Activated CD8-positive, alpha-beta memory T cell treated with anti-CD3 and anti-CD28 coated beads for 4 hours (primary cell): ENCODE measurements around the gene CFAP74.

Experiments
- DNase-seq, 2 donors: peaks; one replicate each; pipeline ENCODE4 v3.0.0-alpha.2; 2020; ENCODE audit warnings: low read depth in 2 of 2

The CFAP74 gene

DNA sequence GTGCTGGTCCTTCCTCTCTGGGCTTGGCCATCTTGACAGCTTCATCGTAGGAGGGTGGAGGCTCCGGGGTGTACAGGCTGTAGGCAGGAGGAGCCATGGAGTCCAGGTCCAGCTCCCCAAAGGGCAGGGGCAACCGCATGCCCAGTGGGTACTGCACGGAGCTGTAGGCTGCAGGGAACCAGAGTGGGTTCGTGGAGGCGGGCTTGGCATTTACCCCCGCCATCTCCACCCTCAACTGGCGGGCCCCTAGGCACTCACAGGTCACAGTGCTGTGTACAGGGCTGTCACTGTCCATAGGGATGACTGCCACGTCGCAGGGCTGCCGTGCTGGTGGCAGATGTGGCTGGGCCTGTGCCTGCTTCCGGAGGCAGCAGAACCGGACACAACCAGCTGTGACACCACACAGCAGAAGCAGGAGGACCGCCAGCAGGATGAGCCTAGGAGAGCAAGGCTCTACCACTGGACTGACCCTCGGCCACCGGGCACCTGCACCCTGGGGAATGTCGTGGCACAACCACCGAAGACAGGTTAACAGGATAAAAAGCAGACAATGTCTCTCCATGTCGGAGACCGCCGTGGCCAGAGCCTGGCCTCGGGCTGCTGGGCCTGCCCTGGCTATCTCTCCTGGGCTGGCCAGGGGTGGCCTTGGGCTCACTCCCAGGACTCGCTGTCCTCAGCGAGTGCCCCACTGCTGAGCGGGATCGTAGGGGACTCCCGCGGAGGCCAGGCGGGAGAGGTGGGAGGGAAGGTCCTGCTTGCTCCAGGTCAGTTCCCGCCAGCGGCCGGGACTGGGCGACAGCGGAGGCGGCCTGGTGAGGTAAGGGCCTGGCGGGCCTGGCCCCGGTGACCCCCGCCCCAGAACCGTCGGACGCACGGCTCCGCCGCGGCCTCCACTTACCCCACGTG lies 85.3 kb downstream of the CFAP74 start:
- no peak for DNase-seq

DNA sequence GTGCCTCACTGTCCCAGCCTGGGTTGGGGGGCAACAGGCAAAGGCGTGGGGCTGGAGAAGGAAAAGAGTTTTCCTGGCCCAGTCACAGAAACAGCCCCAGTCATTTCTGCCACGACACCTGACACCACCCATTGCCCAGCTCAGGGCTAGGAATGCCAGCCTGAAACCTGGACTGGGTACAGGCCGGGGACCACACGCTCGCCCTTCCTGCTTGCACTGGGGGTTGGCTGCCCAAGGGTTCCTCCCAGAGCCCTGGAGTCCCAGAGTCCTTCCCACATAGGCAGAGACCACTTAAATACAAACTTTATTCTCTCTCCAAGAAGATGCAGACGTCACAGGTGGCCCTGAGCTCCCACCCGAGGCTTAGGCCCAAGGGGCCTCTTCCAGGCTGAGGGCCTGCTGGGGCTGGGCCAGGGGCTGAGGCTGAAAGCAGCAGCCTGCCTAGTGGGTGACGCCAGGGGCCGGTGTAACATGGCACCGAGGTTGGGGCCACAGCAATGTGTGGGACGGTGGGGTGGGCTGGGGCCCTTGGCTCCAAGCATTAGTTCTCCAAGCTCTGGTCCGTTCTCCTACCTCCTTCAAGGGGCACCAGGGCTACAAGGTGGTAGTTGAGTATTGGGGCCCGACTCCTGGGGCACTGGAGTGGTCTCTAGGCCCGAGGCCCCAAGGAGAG lies 86.1 kb downstream of the CFAP74 start:
- DNase-seq: no peak

DNA sequence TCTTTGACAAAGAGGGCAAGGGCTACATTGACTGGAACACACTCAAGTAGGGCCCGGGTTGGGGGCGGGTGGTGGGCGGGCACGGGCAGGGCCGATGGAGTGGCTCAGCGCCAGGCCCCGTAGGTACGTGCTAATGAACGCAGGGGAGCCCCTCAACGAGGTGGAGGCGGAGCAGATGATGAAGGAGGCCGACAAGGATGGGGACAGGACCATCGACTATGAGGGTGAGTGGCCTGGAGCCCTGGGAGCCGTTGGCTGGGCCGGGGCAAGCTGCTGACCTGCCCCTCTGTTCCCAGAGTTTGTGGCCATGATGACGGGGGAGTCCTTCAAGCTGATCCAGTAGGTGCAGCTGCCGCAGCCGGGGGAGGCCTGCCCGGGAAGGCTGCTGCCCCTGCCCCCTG lies 86.7 kb downstream of the CFAP74 start:
- DNase-seq: no peak

DNA sequence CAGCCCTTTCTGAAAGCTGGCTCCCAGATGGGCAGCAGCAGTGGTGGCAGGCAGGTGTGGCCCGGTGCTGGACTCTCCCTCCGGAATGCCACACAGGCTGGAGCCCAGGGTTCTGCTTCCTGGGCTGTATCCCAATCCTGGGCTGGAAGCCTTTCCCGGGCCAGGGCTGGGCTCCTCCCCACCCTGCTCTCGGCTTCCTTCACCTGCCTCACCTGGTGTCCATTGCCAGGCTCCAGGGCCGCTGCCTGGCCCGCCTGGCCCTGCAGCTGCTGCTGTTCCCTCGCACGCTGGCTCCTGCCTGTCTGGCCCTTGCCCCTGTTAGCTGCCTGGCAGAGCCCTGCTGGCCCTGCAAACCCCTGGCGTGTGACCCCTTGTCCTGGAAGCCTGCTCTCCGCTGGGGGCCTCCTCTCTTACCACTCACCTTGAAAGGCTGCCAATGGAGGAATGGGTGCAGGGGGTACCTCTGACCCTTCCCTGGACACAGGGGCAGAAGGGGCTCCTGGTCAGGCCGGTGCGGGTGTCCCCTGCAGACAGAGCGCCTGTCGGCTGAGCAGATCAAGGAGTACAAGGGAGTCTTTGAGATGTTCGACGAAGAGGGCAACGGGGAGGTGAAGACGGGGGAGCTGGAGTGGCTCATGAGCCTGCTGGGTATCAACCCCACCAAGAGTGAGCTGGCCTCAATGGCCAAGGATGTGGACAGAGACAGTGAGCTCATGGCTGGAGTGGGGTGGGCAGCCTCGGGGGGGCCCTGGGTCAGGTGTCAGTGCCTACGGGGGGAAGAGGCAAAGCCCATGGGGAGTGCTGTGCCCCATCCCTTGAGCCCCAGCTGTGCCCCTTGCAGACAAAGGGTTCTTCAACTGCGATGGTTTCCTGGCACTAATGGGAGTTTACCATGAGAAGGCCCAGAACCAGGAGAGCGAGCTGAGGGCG lies 87.4 kb downstream of the CFAP74 start:
- no peak for DNase-seq

DNA sequence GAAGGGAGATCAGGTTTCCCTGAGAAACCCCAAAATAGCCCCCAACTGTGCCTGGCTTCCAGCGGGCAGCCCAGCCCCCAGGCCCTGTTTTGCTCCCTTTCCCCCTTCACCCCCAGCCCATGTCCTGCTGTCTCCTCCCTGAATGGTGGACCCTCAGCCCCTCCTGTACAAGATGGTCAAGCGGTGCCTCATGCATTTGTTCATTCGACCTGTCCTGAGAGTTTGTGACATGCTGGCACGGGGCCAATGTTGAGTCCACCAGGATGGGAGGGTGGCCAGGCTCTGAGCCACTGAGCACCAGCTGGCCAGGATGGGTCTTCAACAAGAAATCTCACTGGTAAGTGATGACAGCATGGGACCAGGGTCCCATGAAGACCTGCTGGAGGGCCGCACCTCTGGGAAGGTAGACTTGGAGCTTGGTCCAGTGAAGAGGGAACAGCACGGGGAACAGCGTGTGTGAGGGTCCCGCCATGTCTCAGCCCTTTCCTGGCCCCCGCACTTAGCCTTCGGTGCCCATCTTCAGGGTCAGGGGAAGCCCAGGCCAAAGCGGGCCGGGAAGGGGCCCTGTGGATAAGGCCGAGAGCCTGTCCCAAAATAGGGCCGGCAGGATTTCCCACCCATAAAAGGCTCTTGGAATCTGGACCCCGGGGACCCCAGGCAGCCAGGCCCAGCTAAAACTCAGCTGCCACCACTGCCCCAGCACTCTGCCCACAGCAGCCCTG lies 88.5 kb downstream of the CFAP74 start, which contains the start of gene CALML6:
Gene CALML6 (plus strand): TSS at position 290 of the 722 bp plus-strand sequence. CDS start 21 bp downstream, at position 311.
- no peak for DNase-seq

DNA sequence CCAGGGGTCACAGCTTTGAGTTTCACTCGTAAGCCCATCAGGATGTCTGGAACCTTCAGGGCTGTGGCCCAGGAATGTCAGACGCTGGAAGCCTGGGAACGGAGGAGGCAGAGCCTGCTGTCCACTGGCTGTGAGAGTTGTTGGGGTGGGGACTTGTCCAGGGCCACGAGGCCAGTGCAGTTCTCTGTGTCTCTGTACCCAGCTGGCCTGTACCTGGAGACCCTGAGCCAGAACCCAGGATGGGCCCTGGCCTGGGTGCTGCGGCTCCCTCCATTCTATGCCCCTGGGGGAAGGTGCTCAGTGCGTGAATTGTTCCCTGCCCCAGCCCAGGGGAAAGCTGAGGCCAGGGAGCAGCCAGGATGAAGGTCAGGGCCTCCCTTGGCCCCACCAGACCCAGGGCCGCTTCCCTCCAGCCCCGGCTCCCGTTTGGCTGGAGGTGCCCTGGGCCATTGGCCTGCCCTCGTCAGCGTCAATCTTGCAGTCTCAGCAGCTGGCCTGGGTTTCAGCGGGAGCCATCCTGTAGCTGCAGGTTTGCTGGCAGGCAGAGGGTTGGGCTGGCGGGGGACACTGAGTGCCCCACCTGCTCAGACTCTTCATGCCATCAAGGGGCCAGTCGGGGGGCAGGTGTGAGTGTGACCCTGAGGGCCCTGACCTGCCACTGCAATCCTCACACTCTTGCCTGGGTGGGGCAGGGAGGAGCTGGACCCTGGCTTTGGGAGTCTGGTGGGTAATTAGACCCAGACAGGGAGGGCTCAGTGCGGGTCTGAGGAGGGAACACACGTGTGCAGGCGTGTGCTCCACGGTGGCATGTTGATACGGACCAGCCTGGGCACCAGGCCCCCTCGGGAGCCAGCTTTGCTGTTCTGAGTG lies 89.2 kb downstream of the CFAP74 start:
- DNase-seq: no peak

DNA sequence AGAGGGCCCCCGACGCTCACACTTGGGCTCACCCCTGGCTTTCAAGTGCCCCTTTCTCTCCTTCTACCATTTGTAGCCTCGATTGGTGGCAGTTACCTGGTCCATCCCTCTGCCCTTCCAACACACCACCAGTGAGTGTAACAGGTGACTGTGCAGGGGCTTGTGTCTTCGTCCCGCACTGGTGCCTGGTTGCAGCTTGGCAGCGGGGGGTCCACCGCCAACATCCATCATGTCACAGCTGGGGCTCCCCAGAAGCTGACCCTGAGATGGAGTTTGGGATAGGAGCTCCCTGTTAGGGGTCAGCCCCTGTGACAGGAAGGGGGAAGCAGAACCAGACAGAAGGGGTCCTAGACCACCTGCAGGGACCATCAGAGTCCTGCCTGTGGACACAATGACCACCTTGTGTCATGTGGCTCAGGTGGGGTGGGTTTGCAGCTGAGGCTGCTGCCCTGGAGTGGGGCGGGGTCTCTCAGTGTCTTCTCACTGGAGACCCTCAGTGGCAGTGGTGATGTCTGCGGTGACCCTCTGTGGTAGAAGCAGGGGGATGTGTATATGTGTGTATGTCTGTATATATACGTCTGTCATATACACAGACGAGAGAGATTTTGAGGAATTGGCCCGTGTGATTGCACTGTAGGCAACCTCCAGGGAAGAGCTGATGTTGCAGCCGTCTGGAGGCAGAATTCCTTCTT lies 92.1 kb downstream of the CFAP74 start:
- no peak for DNase-seq

DNA sequence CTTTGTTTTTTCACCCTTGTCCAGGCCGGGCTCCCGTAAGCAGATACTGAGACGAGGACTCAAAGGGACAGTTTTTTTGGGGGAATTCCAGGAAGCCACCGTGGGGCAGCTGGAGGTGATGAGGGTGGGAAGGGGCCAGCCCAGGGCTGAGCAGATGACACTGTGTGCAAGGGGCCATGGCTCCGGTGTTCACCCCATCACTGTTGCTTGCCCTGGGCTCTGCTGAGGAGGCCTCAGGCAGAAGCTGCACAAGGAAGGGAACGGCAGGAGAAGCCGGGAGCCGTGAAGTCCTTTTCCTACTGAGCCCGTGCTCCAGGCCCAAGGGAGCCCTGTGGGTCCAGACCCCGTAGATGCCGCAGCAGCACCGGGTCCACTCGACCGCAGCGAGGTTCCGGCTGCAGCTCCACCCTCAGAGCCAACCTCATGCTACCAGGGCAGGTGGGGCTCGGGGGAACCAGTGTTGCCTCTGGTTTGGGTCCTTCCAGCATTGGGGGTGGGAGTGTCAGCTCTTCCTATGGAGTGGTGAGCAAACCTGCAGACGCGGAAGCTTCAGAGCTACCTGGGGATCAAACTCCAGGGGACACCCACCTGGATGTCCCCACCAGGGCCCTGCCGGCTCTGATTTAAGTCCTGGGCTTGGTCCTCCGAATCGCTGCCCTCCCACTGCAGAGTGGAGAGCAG lies 92.8 kb downstream of the CFAP74 start:
- no peak for DNase-seq

DNA sequence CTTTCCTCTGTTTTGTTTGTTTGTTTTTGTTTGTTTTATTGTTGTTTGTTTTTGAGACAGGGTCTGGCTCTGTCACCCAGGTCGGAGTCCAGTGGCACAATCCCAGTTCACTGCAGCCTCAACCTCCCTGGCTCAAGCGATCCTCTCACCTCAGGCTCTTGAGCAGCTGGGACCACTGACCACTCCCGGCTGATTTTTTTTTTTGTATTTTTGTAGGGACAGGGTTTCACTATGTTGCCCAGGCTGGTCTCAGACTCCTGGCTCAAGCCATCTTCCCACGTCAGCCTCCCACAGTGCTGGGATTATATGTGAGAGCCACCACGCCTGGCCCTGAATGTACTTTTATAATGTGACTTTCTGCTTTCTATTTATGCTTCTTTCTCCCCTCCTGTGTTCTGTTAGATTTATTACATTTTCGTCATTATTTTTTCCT lies 93.5 kb downstream of the CFAP74 start:
- DNase-seq: no peak

DNA sequence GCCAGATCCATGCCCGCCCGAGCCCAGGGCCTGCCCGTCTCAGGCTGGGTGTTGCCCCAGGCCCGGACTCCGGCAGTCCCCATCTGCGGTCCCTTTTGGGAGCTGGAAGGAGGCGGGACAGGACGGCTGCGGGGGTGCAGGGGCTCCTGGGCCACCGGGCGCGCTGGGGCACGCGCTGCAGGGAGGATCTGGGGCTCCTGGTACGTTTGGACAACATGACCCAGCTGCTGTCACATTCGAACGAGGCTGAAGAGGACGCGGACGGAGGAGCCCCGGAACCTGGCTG lies 95.1 kb downstream of the CFAP74 start:
- DNase-seq: no peak

DNA sequence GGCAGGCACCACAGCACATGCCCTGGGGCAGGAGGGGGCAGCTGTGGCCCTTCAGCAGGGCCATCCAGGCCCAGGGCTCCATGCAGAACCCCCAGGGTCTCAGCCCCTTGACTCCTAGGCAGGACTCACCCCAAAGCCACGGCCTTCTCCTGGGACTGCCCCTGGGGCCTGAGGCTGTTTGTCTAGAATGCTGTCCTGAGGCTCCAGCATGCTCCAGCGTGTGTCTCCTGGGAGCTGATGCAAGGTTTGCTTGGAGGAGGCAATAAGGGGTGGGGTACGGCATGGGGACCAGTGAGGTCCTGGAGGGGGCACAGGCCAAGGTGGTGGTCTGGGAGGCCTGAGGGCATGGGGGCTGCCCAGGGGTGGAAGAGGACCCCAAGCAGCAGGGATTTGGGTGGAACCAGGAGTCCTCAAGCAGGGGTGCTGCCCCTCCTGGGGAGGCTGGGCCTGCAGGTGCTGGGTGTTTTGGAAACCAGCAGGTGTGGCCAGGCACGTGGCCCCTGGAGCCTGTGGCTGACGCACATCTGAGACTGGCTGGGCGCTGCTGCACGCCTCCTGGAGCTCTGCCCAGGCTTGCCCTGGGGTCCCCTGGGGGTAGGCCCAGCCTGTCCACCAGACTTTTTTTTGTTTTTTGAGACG lies 96.4 kb downstream of the CFAP74 start:
- no peak for DNase-seq

DNA sequence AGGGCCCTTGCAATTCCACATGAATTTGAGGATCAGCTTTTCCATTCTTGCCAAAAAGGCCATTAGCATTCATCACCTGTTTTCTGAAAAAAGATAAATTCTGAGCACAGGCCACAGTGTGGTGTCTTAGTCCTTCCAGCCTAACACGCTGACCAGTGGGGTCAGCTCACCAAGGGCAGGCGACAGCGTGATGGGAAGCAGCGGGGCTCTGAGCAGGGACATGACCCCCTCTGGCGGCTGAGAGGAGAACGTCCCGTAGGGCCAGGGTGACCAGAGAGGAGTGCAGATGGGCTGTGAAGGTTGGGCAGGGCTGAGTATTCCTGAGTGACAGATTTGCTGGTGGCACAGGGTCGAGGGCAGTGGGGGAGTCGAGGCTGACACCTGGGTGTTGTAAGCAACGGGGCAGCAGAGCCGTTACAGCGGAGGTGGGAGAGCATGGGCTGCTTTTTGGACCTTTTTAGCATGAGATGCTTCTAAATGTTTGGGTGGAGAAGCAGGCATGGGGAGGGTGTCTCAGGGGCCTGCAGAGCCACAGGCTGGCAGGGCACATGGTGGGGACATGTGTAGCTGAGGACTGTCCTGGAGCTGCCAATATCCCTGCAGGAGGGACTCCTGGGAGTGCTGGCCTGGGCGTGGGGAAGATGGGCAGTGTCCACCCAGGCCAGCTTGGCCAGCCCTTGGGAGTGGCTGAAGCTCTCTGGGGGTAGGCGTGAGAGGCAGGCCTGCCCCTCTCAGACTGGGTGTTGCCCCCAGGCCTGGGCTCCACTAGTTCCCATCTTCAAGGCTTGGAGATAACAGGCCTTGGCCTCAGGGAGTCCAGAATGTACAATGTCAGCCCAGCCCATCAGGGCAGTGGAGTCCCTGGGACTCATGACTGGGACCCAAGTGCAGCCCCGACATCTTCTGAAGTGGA lies 97.1 kb downstream of the CFAP74 start:
- peak in 1 of 2 donors; percentile 41 for DNase-seq

DNA sequence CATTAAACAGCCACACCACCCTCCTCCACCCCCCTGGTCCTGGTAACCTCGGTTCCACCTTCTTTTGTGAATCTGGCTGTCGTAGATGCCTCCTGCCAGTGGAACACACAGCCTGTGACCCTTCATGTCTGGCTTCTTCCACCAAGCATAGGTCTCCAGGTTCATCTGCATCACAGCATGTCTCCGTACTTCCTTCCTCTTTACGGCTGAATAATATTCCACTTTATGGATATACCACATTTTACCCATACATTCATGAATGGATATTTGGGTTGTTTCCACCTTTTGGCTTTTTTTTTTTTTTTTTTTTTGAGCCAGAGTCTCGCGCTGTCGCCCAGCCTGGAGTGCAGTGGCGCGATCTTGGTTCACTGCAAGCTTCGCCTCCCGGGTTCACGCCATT lies 100.4 kb downstream of the CFAP74 start:
- DNase-seq: no peak

DNA sequence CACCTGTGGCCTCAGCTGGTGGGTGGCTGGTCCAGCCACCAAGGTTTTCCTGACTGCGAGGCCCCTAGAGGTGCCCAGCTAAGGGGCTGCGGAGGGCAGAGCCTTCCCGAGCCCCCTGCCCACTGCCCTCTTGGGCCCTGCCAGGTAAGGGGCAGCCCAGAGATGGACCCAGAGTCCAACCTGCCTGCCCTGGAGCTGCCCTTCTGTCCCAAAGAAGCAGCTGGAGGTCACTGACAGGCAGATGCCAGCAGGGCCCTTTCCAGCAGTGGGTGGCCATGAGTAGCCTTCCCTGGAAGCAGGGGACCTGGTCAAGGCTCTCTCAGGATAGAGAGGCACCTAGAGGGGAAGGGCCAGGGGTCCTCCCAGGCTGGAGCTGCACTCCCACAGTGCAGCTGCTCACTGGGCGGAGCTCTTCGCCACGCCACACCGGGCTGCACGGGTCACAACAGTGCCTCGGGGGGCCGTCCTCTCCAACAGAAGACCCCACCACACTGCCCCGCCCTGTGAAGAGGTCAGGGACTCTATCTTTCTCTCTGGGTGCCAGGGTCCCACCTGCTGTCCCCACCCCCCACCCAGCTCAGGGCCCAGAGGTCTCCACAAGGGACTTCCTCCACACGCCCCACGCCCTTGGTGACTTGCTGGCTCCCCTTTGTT lies 101.8 kb downstream of the CFAP74 start:
- no peak for DNase-seq

DNA sequence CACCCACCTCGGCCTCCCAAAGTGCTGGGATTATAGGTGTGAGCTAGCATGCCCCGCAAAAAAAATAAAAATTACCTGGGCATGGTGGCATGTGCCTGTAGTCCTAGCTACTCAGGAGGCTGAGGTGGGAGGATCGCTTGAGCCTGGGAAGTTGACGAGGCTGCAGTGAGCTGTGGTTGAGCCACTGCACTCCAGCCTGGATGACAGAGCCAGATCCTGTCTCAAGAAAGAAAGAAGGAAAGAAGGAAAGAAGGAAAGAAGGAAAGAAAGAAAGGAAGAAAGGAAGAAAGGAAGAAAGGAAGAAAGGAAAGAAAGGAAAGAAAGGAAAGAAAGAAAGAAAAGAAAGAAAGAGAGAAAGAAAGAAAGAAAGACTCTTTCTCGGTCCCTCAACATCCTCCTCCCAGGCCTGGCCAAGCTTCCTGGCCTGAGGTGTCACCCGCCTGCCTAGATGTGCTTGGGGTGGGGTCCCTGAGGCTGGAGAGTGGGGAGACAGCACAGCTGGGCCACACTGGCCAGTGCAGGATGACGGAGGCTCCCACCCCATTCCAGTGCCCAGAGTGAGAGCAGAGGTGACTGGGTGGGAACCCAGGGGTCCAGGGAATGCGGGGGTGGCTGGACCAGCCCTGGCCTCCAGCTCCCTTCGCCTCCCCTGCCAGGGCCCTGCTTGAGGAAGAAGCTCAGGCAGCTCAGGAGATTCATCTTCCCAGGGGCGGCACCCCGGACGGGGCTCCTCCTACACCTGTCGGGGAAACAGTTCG lies 102.5 kb downstream of the CFAP74 start:
- DNase-seq: no peak

DNA sequence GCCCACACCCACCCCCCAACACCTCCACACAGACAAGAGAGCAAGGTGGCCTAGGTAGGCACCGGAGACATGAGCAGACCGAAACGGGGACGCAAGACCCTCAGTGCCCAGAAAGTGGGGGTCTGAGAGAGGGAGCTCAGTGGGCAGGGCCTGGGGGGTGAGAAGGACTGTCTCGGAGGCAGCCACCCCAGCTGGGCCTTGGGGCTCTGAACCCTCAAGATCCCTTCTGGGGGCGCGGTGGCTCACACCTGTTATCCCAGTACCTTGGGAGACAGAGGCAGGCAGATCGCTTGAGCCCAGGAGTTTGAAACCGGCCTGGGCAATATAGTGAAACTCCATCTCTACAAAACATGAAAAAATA lies 103.6 kb downstream of the CFAP74 start:
- DNase-seq: no peak
